Uterus (tissue), 2 donors: Measurements from ENCODE around the gene OR4C6.

Experiments
- POLR2A ChIP-seq, 2 donors: fragments of 450-650 bp; IDR thresholded peaks; one replicate each; pipeline ENCODE4 v1.6.1; 2016; ENCODE audit warnings: antibody characterized with exemption in 2 of 2, mild to moderate bottlenecking in 1 of 2, moderate library complexity in 1 of 2
- TF ChIP-seq, protein P1 (sequence below), 4 experiments: fragments of 200-600 bp in 2 of 4; fragments of 450-650 bp in 2 of 4; sonication (generic) in 2 of 4; IDR thresholded peaks; one replicate each; pipeline ENCODE4 v1.5.1; 2016 to 2019; ENCODE audit warnings: antibody characterized with exemption in 4 of 4, mild to moderate bottlenecking in 2 of 4, moderate library complexity in 1 of 4

DNA sequence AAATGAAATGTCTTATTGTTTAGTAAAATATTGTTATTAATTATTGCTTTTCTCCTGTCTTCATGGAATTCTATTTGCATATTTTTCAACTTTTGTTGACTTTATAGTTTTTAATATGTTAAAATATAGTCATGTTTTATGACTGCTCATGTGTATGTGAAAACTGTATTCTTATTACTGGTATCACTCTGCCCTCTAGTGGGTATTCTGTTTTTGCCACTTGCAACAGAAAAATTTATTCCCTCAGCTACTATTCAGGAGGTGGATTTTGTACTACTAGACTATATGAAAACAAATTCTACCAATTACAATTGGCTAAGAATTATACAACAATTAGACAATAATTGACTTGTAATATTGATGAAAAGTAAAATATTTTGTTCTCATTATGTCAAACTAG, 45.0 kb downstream of the OR4C6 start:
- TF ChIP-seq POLR2A (IDR thresholded peaks at IDR 0.05) = no peak
- TF ChIP-seq, protein P1, sequence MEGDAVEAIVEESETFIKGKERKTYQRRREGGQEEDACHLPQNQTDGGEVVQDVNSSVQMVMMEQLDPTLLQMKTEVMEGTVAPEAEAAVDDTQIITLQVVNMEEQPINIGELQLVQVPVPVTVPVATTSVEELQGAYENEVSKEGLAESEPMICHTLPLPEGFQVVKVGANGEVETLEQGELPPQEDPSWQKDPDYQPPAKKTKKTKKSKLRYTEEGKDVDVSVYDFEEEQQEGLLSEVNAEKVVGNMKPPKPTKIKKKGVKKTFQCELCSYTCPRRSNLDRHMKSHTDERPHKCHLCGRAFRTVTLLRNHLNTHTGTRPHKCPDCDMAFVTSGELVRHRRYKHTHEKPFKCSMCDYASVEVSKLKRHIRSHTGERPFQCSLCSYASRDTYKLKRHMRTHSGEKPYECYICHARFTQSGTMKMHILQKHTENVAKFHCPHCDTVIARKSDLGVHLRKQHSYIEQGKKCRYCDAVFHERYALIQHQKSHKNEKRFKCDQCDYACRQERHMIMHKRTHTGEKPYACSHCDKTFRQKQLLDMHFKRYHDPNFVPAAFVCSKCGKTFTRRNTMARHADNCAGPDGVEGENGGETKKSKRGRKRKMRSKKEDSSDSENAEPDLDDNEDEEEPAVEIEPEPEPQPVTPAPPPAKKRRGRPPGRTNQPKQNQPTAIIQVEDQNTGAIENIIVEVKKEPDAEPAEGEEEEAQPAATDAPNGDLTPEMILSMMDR (IDR thresholded peaks at IDR 0.05) = no peak
